B cell (primary cell): ENCODE results near the gene JMJD6. TPM values are rescaled to one million over a fixed set of nuclear protein-coding genes. Genes with fewer than 3 reads are reported as not detected.
"Not testable (repeated sequence)": the region's sequence is repeated elsewhere in the genome, so short reads cannot be mapped to it uniquely, and the experiment has no call there.

ENCODE experiments used
- ATAC-seq: fragments of 200-7000 bp; cut with Tn5 transposase; one replicate; pipeline ENCODE4 v1.10.0; 2021; ENCODE audit warnings: low read depth, mild to moderate bottlenecking, moderate number of reproducible peaks, moderate library complexity
- CTCF ChIA-PET: fragments of 350-600 bp; sonication (Branson Sonifier 250); formaldehyde crosslinking; loops from one replicate; lab custom pipeline; 2021; ENCODE audit warnings: antibody characterized with exemption, inconsistent platforms; lab: Charles Lee
- POLR2A ChIA-PET: fragments of 350-600 bp; sonication (Branson Sonifier 250); formaldehyde crosslinking; loops from one replicate; lab custom pipeline; 2021; ENCODE audit warnings: antibody characterized with exemption; lab: Charles Lee
- DNase-seq: peaks from one replicate; pipeline ENCODE4 v3.0.0; 2013
- H2AFZ ChIP-seq: 2 replicates; pipeline ENCODE4 v1.6.1; 2012; ENCODE audit warnings: mild to moderate bottlenecking, low read depth, low read length; ENCODE audit not compliant: insufficient read depth, poor library complexity, severe bottlenecking
- H3K27ac ChIP-seq, 2 donors: 1 replicate in 1 of 2; 2 replicates in 1 of 2; pipeline ENCODE4 v1.5.1; 2012 to 2013; ENCODE audit warnings: low read length in 2 of 2, mild to moderate bottlenecking in 2 of 2, moderate library complexity in 1 of 2
- H3K27me3 ChIP-seq, 4 experiments: fragments of 200-600 bp in 1 of 4; sonication (generic) in 1 of 4; replicated peaks in 1 of 4; 1 replicate in 2 of 4; 2 replicates in 2 of 4; pipeline versions ENCODE4 v1.6.1 to v1.7.0; 2013 to 2016; ENCODE audit warnings: low read length in 3 of 4, mild to moderate bottlenecking in 2 of 4, mixed read lengths in 1 of 4, moderate library complexity in 1 of 4; ENCODE audit not compliant: insufficient read depth in 4 of 4, control insufficient read depth in 3 of 4; ENCODE audit errors: control extremely low read depth in 1 of 4
- H3K36me3 ChIP-seq, 2 experiments: replicated peaks in 1 of 2; 1 replicate in 1 of 2; 2 replicates in 1 of 2; pipeline versions ENCODE4 v1.6.1 to v1.7.1; 2013; ENCODE audit warnings: low read length in 1 of 2; ENCODE audit not compliant: insufficient read depth in 2 of 2, control insufficient read depth in 1 of 2; ENCODE audit errors: control extremely low read depth in 1 of 2, extremely low read depth in 1 of 2
- H3K4me1 ChIP-seq, 2 donors: fragments of 200-600 bp in 1 of 2; sonication (generic) in 1 of 2; 1 replicate in 1 of 2; 2 replicates in 1 of 2; pipeline versions ENCODE4 v1.5.1 to v1.6.1; 2013 to 2017; ENCODE audit warnings: low read length in 2 of 2; ENCODE audit not compliant: control insufficient read depth in 2 of 2, insufficient read depth in 2 of 2
- H3K4me2 ChIP-seq: replicated peaks from 2 replicates; pipeline ENCODE3; 2012; ENCODE audit warnings: mild to moderate bottlenecking, low read depth, low read length; ENCODE audit not compliant: poor library complexity, severe bottlenecking
- H3K4me3 ChIP-seq, 5 experiments: fragments of 200-600 bp in 1 of 5; sonication (generic) in 1 of 5; 1 replicate in 3 of 5; 2 replicates in 2 of 5; pipeline versions ENCODE4 v1.5.1 to v1.7.0; 2011 to 2016; ENCODE audit warnings: low read length in 4 of 5, mild to moderate bottlenecking in 4 of 5, low read depth in 2 of 5, control low read depth in 1 of 5, moderate library complexity in 1 of 5; ENCODE audit not compliant: insufficient read depth in 1 of 5; ENCODE audit errors: control extremely low read depth in 1 of 5, extremely low read depth in 1 of 5
- H3K79me2 ChIP-seq: fragments of 200-600 bp; sonication (generic); one replicate; pipeline ENCODE4 v1.6.0; 2016; ENCODE audit warnings: low read length; ENCODE audit not compliant: control insufficient read depth, insufficient read depth
- H3K9ac ChIP-seq: fragments of 200-600 bp; sonication (generic); 2 replicates; pipeline ENCODE4 v1.6.1; 2017; ENCODE audit warnings: mild to moderate bottlenecking, low read length, moderate library complexity
- H3K9me3 ChIP-seq, 3 donors: one replicate each; pipeline versions ENCODE4 v1.6.1 to v1.7.1; 2013; ENCODE audit warnings: low read length in 2 of 3; ENCODE audit not compliant: control insufficient read depth in 2 of 3, insufficient read depth in 1 of 3; ENCODE audit errors: control extremely low read depth in 1 of 3
- H4K20me1 ChIP-seq: 2 replicates; pipeline ENCODE4 v1.6.0; 2012; ENCODE audit warnings: mild to moderate bottlenecking, low read length; ENCODE audit not compliant: insufficient read depth, control insufficient read depth, poor library complexity, severe bottlenecking
- H3K27ac Mint-ChIP-seq: one replicate; pipeline ENCODE4 v1.8.0; 2021; ENCODE audit warnings: mixed read lengths
- H3K27me3 Mint-ChIP-seq: one replicate; pipeline ENCODE4 v1.8.0; 2021; ENCODE audit warnings: mixed read lengths
- H3K4me1 Mint-ChIP-seq: one replicate; pipeline ENCODE4 v1.8.0; 2021; ENCODE audit warnings: mixed read lengths
- H3K4me3 Mint-ChIP-seq: one replicate; pipeline ENCODE4 v1.8.0; 2021; ENCODE audit warnings: mixed read lengths
- H3K9me3 Mint-ChIP-seq: one replicate; pipeline ENCODE4 v1.8.0; 2022; ENCODE audit warnings: mixed read lengths; ENCODE audit not compliant: insufficient read depth
- CTCF ChIP-seq: fragments of 200-600 bp; IDR thresholded peaks from one replicate; pipeline ENCODE4 v1.8.0; 2022; ENCODE audit warnings: antibody characterized with exemption, mild to moderate bottlenecking
- EZH2 ChIP-seq: IDR thresholded peaks from 2 replicates; pipeline ENCODE4 v1.6.1; 2012; ENCODE audit warnings: borderline replicate concordance, low read depth, mild to moderate bottlenecking, moderate library complexity, low read length; ENCODE audit not compliant: insufficient read depth, poor library complexity, severe bottlenecking
- WGBS: methylation state at CpG from one replicate; pipeline ENCODE4 v1.1.5; 2013; ENCODE audit warnings: missing lambda C conversion rate; ENCODE audit not compliant: insufficient coverage; 5-methylcytosine and 5-hydroxymethylcytosine counted together
- intact Hi-C: fragments of 100-400 bp; cut with micrococcal nuclease; formaldehyde crosslinking; loops from one replicate; pipeline ENCODE4 v1.10.0; 2022
- polyA plus RNA-seq: library from polyadenylated mRNA; depleted of rRNA; stranded (reverse); fragments of >200 nt; gene quantifications from 2 replicates; pipeline ENCODE4 v1.2.3, GENCODE V29; 2012
- total RNA-seq, 2 donors: library from RNA; stranded (reverse); fragments of 120-200 nt in 1 of 2; gene quantifications; 1 replicate in 1 of 2; 2 replicates in 1 of 2; pipeline versions ENCODE4 v1.2.3 to v1.2.4, GENCODE V29; 2013 to 2022

JMJD6 gene
- total and polyA plus RNA-seq, 2 donors (not counting 1 experiment from before 2014, with no cell fraction given) = 38.2 to 45.0 TPM

- Histone ChIP-seq H3K9ac (peak overlapping the region; percentile 55), H3K4me2 (peak overlapping the region; percentile 85), H4K20me1 (peaks cover 12% of the 10 kb centered on the region), H2AFZ (peak overlapping the region; percentile 81), H3K4me1 (peaks cover 17 to 22% of the 10 kb centered on the region in 2 donors), H3K79me2 (peaks cover 21% of the 10 kb centered on the region), H3K4me3 (peak overlapping the region in 3 of 5 experiments; percentile 52 to 56 (median 54))
- H3K9me3 ChIP-seq, H3K36me3 ChIP-seq, H3K27ac Mint-ChIP-seq, H3K27me3 ChIP-seq, H3K27ac ChIP-seq, H3K9me3 Mint-ChIP-seq, H3K27me3 Mint-ChIP-seq, POLR2A ChIA-PET: not testable (repeated sequence)
- CTCF ChIA-PET = interaction anchor here (0.9 to 7.4 kb wide), 2 partner anchors 152 to 187 kb away, joined by 3 to 40 read pairs; no protein-coding TSS in a partner anchor
- peak; percentile 23 for ATAC-seq
- Mint-ChIP-seq H3K4me1 (peaks cover 18% of the 10 kb centered on the region), H3K4me3 (peak overlapping the region; percentile 81)
- DNase-seq = peak; percentile 43
- WGBS = 8% methylated on average over 26 of the region's 79 CpGs
- intact Hi-C loops = loop anchor here (2.0 to 5.0 kb wide), 3 partner anchors 17 to 153 kb away; partner anchors contain the start of genes JMJD6 and METTL23
These were observed 16.2 kb downstream of the JMJD6 start for GRCh38 chr17:76709951-76710862.

GRCh38 chr17:76709077-76709950 is 17.1 kb downstream of the JMJD6 start:
- H3K4me2 ChIP-seq = peak overlapping the region; percentile 85
- WGBS = 98% methylated on average over 23 of the region's 29 CpGs
- intact Hi-C loops = no loop called here
- H3K9me3 ChIP-seq = no peaks in the 10 kb centered on the region
- TF ChIP-seq CTCF (no peak), EZH2 (no peak)
- H3K4me3 Mint-ChIP-seq = peak overlapping the region; percentile 81
- H3K27me3 Mint-ChIP-seq = no peaks in the 10 kb centered on the region
- H3K4me3 ChIP-seq = no peak overlapping the region
- peak overlapping the region; percentile 81 for H2AFZ ChIP-seq
- no peaks in the 10 kb centered on the region for H3K27me3 ChIP-seq
- H3K9me3 Mint-ChIP-seq = no peaks in the 10 kb centered on the region
- H3K4me1 Mint-ChIP-seq = peaks cover 14% of the 10 kb centered on the region
- peaks cover 17% of the 10 kb centered on the region for H3K79me2 ChIP-seq
- no peak overlapping the region for H3K27ac ChIP-seq
- H4K20me1 ChIP-seq = peaks cover 6% of the 10 kb centered on the region
- peak overlapping the region; percentile 56 for H3K27ac Mint-ChIP-seq
- H3K4me1 ChIP-seq = peaks cover 11 to 14% of the 10 kb centered on the region in 2 donors
- ChIA-PET POLR2A (no interaction called here), CTCF (no interaction called here)
- no peak overlapping the region for H3K9ac ChIP-seq
- DNase-seq = no peak
- peaks cover 3 to 6% of the 10 kb centered on the region in 2 experiments for H3K36me3 ChIP-seq
- no peak for ATAC-seq
